K562 (cell line): ENCODE data around the gene PPIF. TPM values are rescaled to one million over a fixed set of nuclear protein-coding genes. Genes with fewer than 3 reads are reported as not detected.

Experiments used
- ATAC-seq: fragments of 200-7000 bp; cut with Tn5 transposase; 3 replicates; pipeline ENCODE4 v1.9.1; 2020; ENCODE audit warnings: moderate library complexity
- BruUV-seq: library from RNA; stranded (reverse); fragments of 400-500 nt; replicated peaks from 2 replicates; lab custom pipeline; 2021; lab: Mats Ljungman, UMichigan
- CTCF ChIA-PET: fragments of 300-600 bp; formaldehyde crosslinking; extraction: SDS; loops from one replicate; lab custom pipeline; 2021; ENCODE audit warnings: low intra/inter-chr PET ratio; lab: Yijun Ruan, JAX
- POLR2A ChIA-PET: fragments of 300-600, 350-650 bp; sonication (Branson Sonifier 250); formaldehyde crosslinking; extraction: SDS; loops from one replicate; lab custom pipeline; 2021; ENCODE audit warnings: antibody characterized with exemption, inconsistent platforms; lab: Yijun Ruan, JAX
- DNase-seq, 4 experiments: peaks; one replicate each; pipeline versions ENCODE4 v3.0.0 to v3.0.0-alpha.2; 2011 to 2018; ENCODE audit warnings: low spot score in 3 of 4, mixed read lengths in 3 of 4; ENCODE audit errors: extremely low read depth in 1 of 4
- FAIRE-seq: peaks from 2 replicates; lab custom pipeline; 2011; peaks lifted over from hg19 to GRCh38; lab: Jason Lieb, UNC
- H2AFZ ChIP-seq: 2 replicates; pipeline ENCODE4 v1.6.0; 2011; ENCODE audit warnings: low read depth, low read length, control low read depth, inconsistent platforms
- H3K27ac ChIP-seq: fragments of 200-600 bp; 3 replicates; pipeline ENCODE4 v1.8.0; 2011; ENCODE audit warnings: low read depth, mild to moderate bottlenecking, control low read depth, inconsistent platforms, low read length, moderate library complexity, mixed read lengths; ENCODE audit errors: extremely low read depth
- H3K27me3 ChIP-seq, 2 experiments: fragments of 300-600 bp in 1 of 2; 2 replicates in 1 of 2; 3 replicates in 1 of 2; pipeline versions ENCODE4 v1.6.0 to v1.8.0; 2011; ENCODE audit warnings: inconsistent platforms in 2 of 2, low read length in 2 of 2, mild to moderate bottlenecking in 1 of 2, mixed read lengths in 1 of 2, moderate library complexity in 1 of 2; ENCODE audit not compliant: control insufficient read depth in 2 of 2, insufficient read depth in 2 of 2
- H3K36me3 ChIP-seq: fragments of 300-600 bp; 3 replicates; pipeline ENCODE4 v1.8.0; 2011; ENCODE audit warnings: mild to moderate bottlenecking, low read length, inconsistent platforms; ENCODE audit not compliant: control insufficient read depth, insufficient read depth
- H3K4me1 ChIP-seq, 2 experiments: fragments of 200-600 bp in 1 of 2; replicated peaks in 1 of 2; 2 replicates in 1 of 2; 3 replicates in 1 of 2; pipeline versions ENCODE4 v1.5.1 to v1.8.0; 2011; ENCODE audit warnings: inconsistent platforms in 2 of 2, low read length in 2 of 2, mild to moderate bottlenecking in 1 of 2, mixed read lengths in 1 of 2, moderate library complexity in 1 of 2; ENCODE audit not compliant: control insufficient read depth in 2 of 2, insufficient read depth in 2 of 2
- H3K4me2 ChIP-seq: 2 replicates; pipeline ENCODE4 v1.6.1; 2011; ENCODE audit warnings: low read length, control low read depth, inconsistent platforms, mixed read lengths; ENCODE audit not compliant: insufficient read depth
- H3K4me3 ChIP-seq: fragments of 200-600 bp; sonication (generic), shearing (Covaris generic); 2 replicates; pipeline ENCODE4 v1.5.1; 2016; ENCODE audit warnings: control low read depth, inconsistent platforms
- H3K79me2 ChIP-seq: fragments of 200-600 bp; 3 replicates; pipeline ENCODE4 v1.8.0; 2011; ENCODE audit warnings: low read length, inconsistent platforms; ENCODE audit not compliant: control insufficient read depth, insufficient read depth
- H3K9ac ChIP-seq, 2 experiments: 2 replicates each; pipeline versions ENCODE4 v1.6.0 to v1.6.1; 2011; ENCODE audit warnings: low read depth in 2 of 2, low read length in 2 of 2, control low read depth in 1 of 2, inconsistent platforms in 1 of 2, mild to moderate bottlenecking in 1 of 2, mixed read lengths in 1 of 2; ENCODE audit not compliant: insufficient read depth in 1 of 2
- H3K9me1 ChIP-seq: one replicate; pipeline ENCODE4 v1.6.0; 2011; ENCODE audit warnings: inconsistent platforms, mild to moderate bottlenecking, low read length, moderate library complexity; ENCODE audit not compliant: control insufficient read depth, insufficient read depth
- H3K9me3 ChIP-seq: replicated peaks from 2 replicates; pipeline ENCODE4 v1.5.1; 2011; ENCODE audit warnings: low read depth, low read length, inconsistent platforms; ENCODE audit not compliant: control insufficient read depth, insufficient read depth
- H4K20me1 ChIP-seq: replicated peaks from 2 replicates; pipeline ENCODE4 v1.6.1; 2011; ENCODE audit warnings: low read length, inconsistent platforms, mixed read lengths; ENCODE audit not compliant: control insufficient read depth, insufficient read depth
- CSDE1 ChIP-seq, 2 experiments: fragments of 450-650 bp; IDR thresholded peaks; 2 replicates each; pipeline ENCODE4 v1.6.1; 2016; ENCODE audit warnings: mild to moderate bottlenecking in 1 of 2
- IFI16 ChIP-seq: fragments of 250-450 bp; sonication (Bioruptor Pico); IDR thresholded peaks from 2 replicates; pipeline ENCODE4 v2.1.2; 2022; ENCODE audit warnings: mild to moderate bottlenecking, inconsistent platforms
- JUND ChIP-seq, 2 experiments: IDR thresholded peaks; 2 replicates in 1 of 2; 3 replicates in 1 of 2; pipeline ENCODE4 v1.6.1; 2011; ENCODE audit warnings: borderline replicate concordance in 2 of 2, low read depth in 2 of 2, low read length in 2 of 2, improper control_type of control experiment in 1 of 2, missing biosample characterization in 1 of 2, missing genetic modification characterization in 1 of 2, missing genetic modification reagents in 1 of 2
- LCOR ChIP-seq: sonication (generic); formaldehyde crosslinking; IDR thresholded peaks from 2 replicates; pipeline ENCODE4 v1.8.0; 2022; ENCODE audit warnings: mild to moderate bottlenecking, missing genetic modification reagents
- MECOM ChIP-seq: fragments of 250-450 bp; sonication (Bioruptor Pico); IDR thresholded peaks from 2 replicates; pipeline ENCODE4 v1.8.0; 2022; ENCODE audit warnings: inconsistent platforms
- RCOR1 ChIP-seq, 2 experiments: IDR thresholded peaks; 2 replicates each; pipeline ENCODE4 v1.6.1; 2012; ENCODE audit warnings: low read depth in 2 of 2, low read length in 2 of 2, borderline replicate concordance in 1 of 2, improper control_type of control experiment in 1 of 2
- ZC3H8 ChIP-seq: fragments of 450-650 bp; IDR thresholded peaks from 2 replicates; pipeline ENCODE4 v1.6.1; 2017
- ZNF184 ChIP-seq: sonication (generic); formaldehyde crosslinking; IDR thresholded peaks from 2 replicates; pipeline ENCODE4 v1.5.0; 2020; ENCODE audit warnings: missing genetic modification reagents
- ZNF24 ChIP-seq: fragments of 450-650 bp; IDR thresholded peaks from 2 replicates; pipeline ENCODE4 v1.6.1; 2016
- ZNF57 ChIP-seq: fragments of 450-650 bp; formaldehyde crosslinking; IDR thresholded peaks from 2 replicates; pipeline ENCODE4 v1.4.0; 2020; ENCODE audit warnings: mild to moderate bottlenecking, moderate library complexity
- WGBS: fragments of 100-300 bp; shearing (Covaris generic); methylation state at CpG from one replicate; pipeline ENCODE4 v1.1.6; 2016; ENCODE audit warnings: low coverage, mixed read lengths; ENCODE audit not compliant: insufficient coverage; ENCODE audit errors: missing lambda C conversion rate; 5-methylcytosine and 5-hydroxymethylcytosine counted together
- in situ Hi-C: fragments of 300-500 bp; cut with MboI; formaldehyde crosslinking; loops from 4 replicates; pipeline ENCODE4 v1.15.0; 2018; ENCODE audit warnings: inconsistent platforms, mixed read lengths
- intact Hi-C: fragments of 100-400 bp; cut with micrococcal nuclease; formaldehyde crosslinking; loops from 2 replicates; pipeline ENCODE4 v1.14.2; 2022
- polyA plus RNA-seq, 8 experiments: library from polyadenylated mRNA; depleted of rRNA in 4 of 8; stranded (reverse) in 5 of 8; unstranded in 3 of 8; fragments of >200 nt; fragmentation: Nextera tagmentation in 2 of 8; fragmentation: Illumina TruSeq in 1 of 8; extraction: Ambion mirVana in 2 of 8; extraction: Trizol in 1 of 8; gene quantifications; 2 replicates each; pipeline versions ENCODE4 v1.2.1 to v1.2.3, GENCODE V29; 2011 to 2014; ENCODE audit warnings: inconsistent platforms in 1 of 8, missing spikeins in 1 of 8
- total RNA-seq, 7 experiments: library from RNA; depleted of rRNA in 6 of 7; stranded (reverse); fragments of >200 nt in 6 of 7; fragmentation: Illumina TruSeq in 2 of 7; extraction: Trizol in 2 of 7; gene quantifications; 2 replicates each; pipeline versions ENCODE4 v1.2.1 to v1.2.3, GENCODE V29; 2011 to 2021; ENCODE audit warnings: low replicate concordance in 1 of 7
- TF ChIP-seq, protein P1 (sequence below): sonication (generic); formaldehyde crosslinking; IDR thresholded peaks from 2 replicates; pipeline ENCODE4 v1.8.0; 2023; ENCODE audit warnings: missing genetic modification reagents, mild to moderate bottlenecking, borderline replicate concordance

PPIF gene
- total and polyA plus RNA-seq, 9 of the 15 experiments (the other 6 are each of a cell fraction or from before 2014, with no cell fraction given): 40.9 to 287 (median 117) TPM

DNA sequence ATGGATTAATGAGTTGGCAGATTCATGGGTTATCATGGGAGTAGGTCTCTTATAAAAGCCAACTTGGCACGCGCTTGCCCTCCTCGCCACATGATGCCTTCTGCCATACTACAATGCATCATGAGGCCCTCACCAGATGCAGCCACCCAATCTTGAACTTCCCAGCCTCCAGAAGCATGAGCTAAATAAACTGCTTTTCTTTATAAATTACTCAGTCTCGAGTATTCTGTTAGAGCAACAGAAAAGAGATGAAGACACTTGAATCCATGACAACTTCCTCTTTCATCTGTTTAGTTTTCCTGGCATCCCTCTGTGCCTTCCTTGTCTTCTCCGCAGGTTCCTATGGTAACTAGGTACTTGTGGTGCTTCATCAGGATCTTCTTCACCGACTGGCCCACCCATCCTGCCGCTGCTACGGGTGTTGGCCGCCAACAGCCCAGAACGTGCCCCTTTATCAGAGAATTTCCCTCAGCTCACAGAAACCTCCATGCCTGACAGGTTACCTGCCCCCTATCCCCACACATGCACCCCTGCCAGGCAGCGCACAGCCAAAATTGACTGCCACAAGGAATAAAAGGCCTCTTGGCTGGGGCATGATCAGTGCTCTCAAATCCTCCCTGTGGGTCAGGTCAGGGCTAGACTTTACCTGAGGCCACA lies 28.0 kb upstream of the PPIF start:
- Histone ChIP-seq H3K9me3 (no peaks in the 10 kb centered on the region), H3K36me3 (no peaks in the 10 kb centered on the region), H3K27me3 (peaks cover 2 to 34% of the 10 kb centered on the region in 2 experiments)
- 24% methylated on average over 11 of the region's 11 CpGs for WGBS
- FAIRE-seq (no peak), DNase-seq (no peak)
- no TSS peak for BruUV-seq
- TF ChIP-seq LCOR (CRISPR knock-in tag) (no peak), ZNF57 (CRISPR knock-in tag) (no peak), CSDE1 (IDR thresholded peaks at IDR 0.05) (no peak), JUND (IDR thresholded peaks at IDR 0.05; ENCODE audit: borderline replicate concordance, low read depth, low read length) (no peak), JUND (tag; IDR thresholded peaks at IDR 0.05; ENCODE audit: borderline replicate concordance, low read depth, low read length) (no peak), MECOM (no peak)
- TF ChIP-seq, all 486 proteins: peak for 0
- Histone ChIP-seq H3K79me2 (no peaks in the 10 kb centered on the region), H3K4me1 (peaks cover 19 to 21% of the 10 kb centered on the region in 2 experiments), H3K4me3 (no peak overlapping the region), H2AFZ (no peak overlapping the region), H3K9ac (no peak overlapping the region), H3K27ac (no peak overlapping the region), H4K20me1 (no peaks in the 10 kb centered on the region), H3K4me2 (no peak overlapping the region), H3K9me1 (peaks cover 6% of the 10 kb centered on the region)
- in situ Hi-C loops: no loop called here
- POLR2A ChIA-PET: no interaction called here
- intact Hi-C loops: no loop called here
- no peak for ATAC-seq
- CTCF ChIA-PET: no interaction called here

DNA sequence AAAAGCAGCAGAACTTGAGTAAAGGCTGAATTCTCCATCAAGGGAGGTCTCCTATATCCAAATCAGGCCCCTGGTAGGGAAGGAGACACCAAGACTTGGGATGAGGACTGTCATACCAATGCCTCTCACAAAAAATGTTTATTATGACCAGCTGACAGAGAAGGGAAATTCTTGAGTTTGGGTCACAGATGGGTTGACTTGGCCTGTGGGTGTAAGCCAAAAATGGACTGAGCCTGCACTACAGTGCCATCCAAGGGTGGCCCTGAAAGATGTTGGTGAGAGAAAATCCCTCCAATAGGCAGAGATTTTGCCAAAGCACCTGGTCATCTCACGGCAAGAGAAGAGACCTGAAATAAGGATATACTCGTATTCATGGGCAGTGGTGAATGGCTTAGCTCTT lies 27.0 kb upstream of the PPIF start:
- in situ Hi-C loops: no loop called here
- 0 out of 2 replicates have a peak, but pooled peaks cover 4% of the 10 kb centered on the region for H4K20me1 ChIP-seq
- ChIA-PET CTCF (no interaction called here), POLR2A (no interaction called here)
- ATAC-seq (no peak), FAIRE-seq (no peak), DNase-seq (no peak)
- H3K36me3 ChIP-seq: no peaks in the 10 kb centered on the region
- H3K27ac ChIP-seq: no peak overlapping the region
- H3K79me2 ChIP-seq: no peaks in the 10 kb centered on the region
- no peak overlapping the region for H3K4me3 ChIP-seq
- intact Hi-C loops: no loop called here
- no peak overlapping the region for H3K9ac ChIP-seq
- no peak overlapping the region for H2AFZ ChIP-seq
- H3K9me3 ChIP-seq: no peaks in the 10 kb centered on the region
- peaks cover 6% of the 10 kb centered on the region for H3K9me1 ChIP-seq
- H3K4me1 ChIP-seq: peaks cover 13 to 21% of the 10 kb centered on the region in 2 experiments
- H3K27me3 ChIP-seq: peaks cover 3 to 42% of the 10 kb centered on the region in 2 experiments
- no peak overlapping the region for H3K4me2 ChIP-seq
- BruUV-seq: no TSS peak
- 3% methylated on average over 2 of the region's 2 CpGs for WGBS
- no peak for TF ChIP-seq ZNF184 (CRISPR knock-in tag)
- no peak for TF ChIP-seq ZNF24
- TF ChIP-seq, protein P1, sequence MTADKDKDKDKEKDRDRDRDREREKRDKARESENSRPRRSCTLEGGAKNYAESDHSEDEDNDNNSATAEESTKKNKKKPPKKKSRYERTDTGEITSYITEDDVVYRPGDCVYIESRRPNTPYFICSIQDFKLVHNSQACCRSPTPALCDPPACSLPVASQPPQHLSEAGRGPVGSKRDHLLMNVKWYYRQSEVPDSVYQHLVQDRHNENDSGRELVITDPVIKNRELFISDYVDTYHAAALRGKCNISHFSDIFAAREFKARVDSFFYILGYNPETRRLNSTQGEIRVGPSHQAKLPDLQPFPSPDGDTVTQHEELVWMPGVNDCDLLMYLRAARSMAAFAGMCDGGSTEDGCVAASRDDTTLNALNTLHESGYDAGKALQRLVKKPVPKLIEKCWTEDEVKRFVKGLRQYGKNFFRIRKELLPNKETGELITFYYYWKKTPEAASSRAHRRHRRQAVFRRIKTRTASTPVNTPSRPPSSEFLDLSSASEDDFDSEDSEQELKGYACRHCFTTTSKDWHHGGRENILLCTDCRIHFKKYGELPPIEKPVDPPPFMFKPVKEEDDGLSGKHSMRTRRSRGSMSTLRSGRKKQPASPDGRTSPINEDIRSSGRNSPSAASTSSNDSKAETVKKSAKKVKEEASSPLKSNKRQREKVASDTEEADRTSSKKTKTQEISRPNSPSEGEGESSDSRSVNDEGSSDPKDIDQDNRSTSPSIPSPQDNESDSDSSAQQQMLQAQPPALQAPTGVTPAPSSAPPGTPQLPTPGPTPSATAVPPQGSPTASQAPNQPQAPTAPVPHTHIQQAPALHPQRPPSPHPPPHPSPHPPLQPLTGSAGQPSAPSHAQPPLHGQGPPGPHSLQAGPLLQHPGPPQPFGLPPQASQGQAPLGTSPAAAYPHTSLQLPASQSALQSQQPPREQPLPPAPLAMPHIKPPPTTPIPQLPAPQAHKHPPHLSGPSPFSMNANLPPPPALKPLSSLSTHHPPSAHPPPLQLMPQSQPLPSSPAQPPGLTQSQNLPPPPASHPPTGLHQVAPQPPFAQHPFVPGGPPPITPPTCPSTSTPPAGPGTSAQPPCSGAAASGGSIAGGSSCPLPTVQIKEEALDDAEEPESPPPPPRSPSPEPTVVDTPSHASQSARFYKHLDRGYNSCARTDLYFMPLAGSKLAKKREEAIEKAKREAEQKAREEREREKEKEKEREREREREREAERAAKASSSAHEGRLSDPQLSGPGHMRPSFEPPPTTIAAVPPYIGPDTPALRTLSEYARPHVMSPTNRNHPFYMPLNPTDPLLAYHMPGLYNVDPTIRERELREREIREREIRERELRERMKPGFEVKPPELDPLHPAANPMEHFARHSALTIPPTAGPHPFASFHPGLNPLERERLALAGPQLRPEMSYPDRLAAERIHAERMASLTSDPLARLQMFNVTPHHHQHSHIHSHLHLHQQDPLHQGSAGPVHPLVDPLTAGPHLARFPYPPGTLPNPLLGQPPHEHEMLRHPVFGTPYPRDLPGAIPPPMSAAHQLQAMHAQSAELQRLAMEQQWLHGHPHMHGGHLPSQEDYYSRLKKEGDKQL (CRISPR knock-in tag): no peak
- no peak for TF ChIP-seq IFI16 (CRISPR knock-in tag)
- TF ChIP-seq RCOR1 (IDR thresholded peaks at IDR 0.05; ENCODE audit: borderline replicate concordance in 1 of 2, low read depth in 2 of 2, low read length in 2 of 2): no peak
- no peak for TF ChIP-seq ZC3H8
